Measurements from ENCODE around the gene ADGRV1.
A peak's percentile ranks its signal among the peaks of the same experiment; 100 is the strongest.

The ADGRV1 gene

GRCh38 chr5:91109634-91110033, 551.0 kb downstream of the ADGRV1 start:
- no peak for DNase-seq (ENCODE audit: extremely low read depth, low read depth)
- TF ChIP-seq CTCF (IDR thresholded peaks at IDR 0.05; ENCODE audit: low read depth, low read length, missing control alignments): no peak
- no peak overlapping the region for H3K4me3 ChIP-seq (replicated peaks; ENCODE audit: low read depth, low read length)

- TF ChIP-seq CTCF (IDR thresholded peaks at IDR 0.05; ENCODE audit: low read depth, low read length, missing control alignments): no peak
- peak; percentile 26 for DNase-seq (ENCODE audit: extremely low read depth, low read depth)
- no peak overlapping the region for H3K4me3 ChIP-seq (replicated peaks; ENCODE audit: low read depth, low read length)
Observed at GRCh38 chr5:91110686-91111085, 552.1 kb downstream of the ADGRV1 start.

- no peak overlapping the region for H3K4me3 ChIP-seq (replicated peaks; ENCODE audit: low read depth, low read length)
- TF ChIP-seq CTCF (IDR thresholded peaks at IDR 0.05; ENCODE audit: low read depth, low read length, missing control alignments): no peak
- DNase-seq (ENCODE audit: extremely low read depth, low read depth): no peak
Observed at GRCh38 chr5:91111473-91112238, 553.1 kb downstream of the ADGRV1 start.

GRCh38 chr5:91114658-91115057, 556.1 kb downstream of the ADGRV1 start:
- no peak overlapping the region for H3K4me3 ChIP-seq (replicated peaks; ENCODE audit: low read depth, low read length)
- no peak for TF ChIP-seq CTCF (IDR thresholded peaks at IDR 0.05; ENCODE audit: low read depth, low read length, missing control alignments)
- DNase-seq (ENCODE audit: extremely low read depth, low read depth): no peak

- TF ChIP-seq CTCF (IDR thresholded peaks at IDR 0.05; ENCODE audit: low read depth, low read length, missing control alignments): no peak
- no peak overlapping the region for H3K4me3 ChIP-seq (replicated peaks; ENCODE audit: low read depth, low read length)
- DNase-seq (ENCODE audit: extremely low read depth, low read depth): no peak
Observed at GRCh38 chr5:91118354-91118753, 559.8 kb downstream of the ADGRV1 start.

- TF ChIP-seq CTCF (IDR thresholded peaks at IDR 0.05; ENCODE audit: low read depth, low read length, missing control alignments): no peak
- DNase-seq (ENCODE audit: extremely low read depth, low read depth): no peak
Observed at GRCh38 chr5:91118796-91119195, 560.2 kb downstream of the ADGRV1 start.

GRCh38 chr5:91119217-91119616, 560.6 kb downstream of the ADGRV1 start:
- no peak for DNase-seq (ENCODE audit: extremely low read depth, low read depth)
- no peak for TF ChIP-seq CTCF (IDR thresholded peaks at IDR 0.05; ENCODE audit: low read depth, low read length, missing control alignments)
- H3K4me3 ChIP-seq (replicated peaks; ENCODE audit: low read depth, low read length): no peak overlapping the region

More at GRCh38 chr5:91118796-91119195, 560.2 kb downstream of the ADGRV1 start:
- H3K4me3 ChIP-seq (replicated peaks; ENCODE audit: low read depth, low read length): no peak overlapping the region
